NT2/D1 (cell line): ENCODE measurements around the gene PCDHGA7.
A peak's percentile ranks its signal among the peaks of the same experiment; 100 is the strongest.
"Not testable (repeated sequence)": the region's sequence is repeated elsewhere in the genome, so short reads cannot be mapped to it uniquely, and the experiment has no call there.

Experiments
- DNase-seq: peaks from one replicate; pipeline ENCODE4 v3.0.0-alpha.2; 2011; ENCODE audit warnings: low read depth, low spot score
- H3K27me3 ChIP-seq: 2 replicates; pipeline ENCODE4 v1.6.0; 2011; ENCODE audit warnings: mild to moderate bottlenecking; ENCODE audit not compliant: insufficient read length, insufficient read depth
- H3K36me3 ChIP-seq: 2 replicates; pipeline ENCODE4 v1.6.1; 2011; ENCODE audit warnings: mild to moderate bottlenecking, low read length, mixed read lengths; ENCODE audit not compliant: insufficient read depth, insufficient read length
- H3K4me1 ChIP-seq: 2 replicates; pipeline ENCODE4 v1.5.1; 2011; ENCODE audit not compliant: insufficient read depth, insufficient read length
- H3K4me3 ChIP-seq: 2 replicates; pipeline ENCODE4 v1.5.1; 2011; ENCODE audit warnings: low read depth; ENCODE audit not compliant: insufficient read length
- H3K9ac ChIP-seq: 2 replicates; pipeline ENCODE4 v1.6.0; 2011; ENCODE audit warnings: low read depth; ENCODE audit not compliant: insufficient read length
- H3K9me3 ChIP-seq: 2 replicates; pipeline ENCODE4 v1.5.1; 2011; ENCODE audit warnings: mild to moderate bottlenecking, low read length; ENCODE audit not compliant: insufficient read depth
- SUZ12 ChIP-seq: IDR thresholded peaks from 2 replicates; pipeline ENCODE4 v1.6.1; 2011; ENCODE audit not compliant: insufficient read length, insufficient read depth; ENCODE audit errors: extremely low read depth
- YY1 ChIP-seq: IDR thresholded peaks from 2 replicates; pipeline ENCODE4 v1.6.1; 2011; ENCODE audit not compliant: insufficient read length, insufficient read depth
- ZNF274 ChIP-seq: IDR thresholded peaks from 2 replicates; pipeline ENCODE4 v1.6.1; 2011; ENCODE audit warnings: mild to moderate bottlenecking, low read depth, low read length

The PCDHGA7 gene

DNA sequence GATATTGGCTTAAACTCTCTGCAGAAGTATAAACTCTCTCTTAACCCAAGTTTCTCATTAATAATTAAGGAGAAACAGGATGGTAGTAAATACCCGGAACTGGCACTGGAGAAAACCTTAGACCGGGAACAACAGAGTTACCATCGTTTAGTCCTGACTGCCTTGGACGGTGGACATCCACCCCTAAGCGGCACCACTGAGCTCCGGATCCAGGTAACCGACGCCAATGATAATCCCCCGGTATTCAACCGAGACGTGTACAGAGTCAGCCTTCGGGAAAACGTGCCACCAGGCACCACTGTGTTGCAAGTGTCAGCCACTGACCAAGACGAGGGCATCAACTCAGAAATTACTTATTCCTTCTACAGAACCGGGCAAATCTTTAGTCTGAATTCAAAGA is 16.1 kb downstream of the PCDHGA7 start:
- no peak for DNase-seq
- no peaks in the 10 kb centered on the region for H3K4me1 ChIP-seq
- no peak overlapping the region for H3K9ac ChIP-seq
- peaks cover 8% of the 10 kb centered on the region; the same call in 1 of the 2 replicates for H3K9me3 ChIP-seq
- TF ChIP-seq YY1 (no peak), ZNF274 (no peak), SUZ12 (no peak)
- H3K4me3 ChIP-seq: no peak overlapping the region
- no peaks in the 10 kb centered on the region for H3K27me3 ChIP-seq
- no peaks in the 10 kb centered on the region for H3K36me3 ChIP-seq

- Histone ChIP-seq H3K4me1 (no peaks in the 10 kb centered on the region), H3K9me3 (peaks cover 4% of the 10 kb centered on the region; the same call in 1 of the 2 replicates), H3K27me3 (no peaks in the 10 kb centered on the region), H3K4me3 (no peak overlapping the region), H3K36me3 (no peaks in the 10 kb centered on the region), H3K9ac (no peak overlapping the region)
- no peak for DNase-seq
- TF ChIP-seq SUZ12 (no peak), ZNF274 (no peak), YY1 (no peak)
Observed at GRCh38 chr5:141399555-141400258, 17.2 kb downstream of the PCDHGA7 start.

- no peak for TF ChIP-seq YY1
- no peak for TF ChIP-seq SUZ12
- no peak for TF ChIP-seq ZNF274
- Histone ChIP-seq H3K27me3 (no peaks in the 10 kb centered on the region), H3K4me1 (no peaks in the 10 kb centered on the region), H3K9ac (no peak within 1 kb of the TSS), H3K9me3 (peaks cover 4% of the 10 kb centered on the region; the same call in 1 of the 2 replicates), H3K36me3 (no peaks in the 10 kb centered on the region), H3K4me3 (no peak within 1 kb of the TSS)
- no peak for DNase-seq
Observed at GRCh38 chr5:141402553-141403243, 20.2 kb downstream of the PCDHGA7 start, which contains the start of gene PCDHGA9. Gene PCDHGA9 (plus strand): TSS chr5:141402778. CDS start chr5:141402953, 175 bp downstream.

- H3K36me3 ChIP-seq: no peaks in the 10 kb centered on the region
- peaks cover 3% of the 10 kb centered on the region for H3K27me3 ChIP-seq
- H3K9ac ChIP-seq: no peak overlapping the region
- H3K4me1 ChIP-seq: no peaks in the 10 kb centered on the region
- H3K9me3 ChIP-seq: peaks cover 4% of the 10 kb centered on the region; the same call in 1 of the 2 replicates
- H3K4me3 ChIP-seq: no peak overlapping the region
- DNase-seq: no peak
- no peak for TF ChIP-seq ZNF274
- no peak for TF ChIP-seq YY1
- no peak for TF ChIP-seq SUZ12
Observed at GRCh38 chr5:141403387-141403786, 20.8 kb downstream of the PCDHGA7 start.

- not testable (repeated sequence) for H3K9me3 ChIP-seq, H3K36me3 ChIP-seq, H3K4me1 ChIP-seq
- Histone ChIP-seq H3K27me3 (peaks cover 17% of the 10 kb centered on the region), H3K4me3 (peak within 1 kb of the TSS; percentile 53), H3K9ac (peak within 1 kb of the TSS; percentile 56)
- DNase-seq: peak; percentile 57
Observed at GRCh38 chr5:141407790-141408505, 25.4 kb downstream of the PCDHGA7 start, which contains the start of gene PCDHGB6. Gene PCDHGB6 (plus strand): TSS chr5:141408021. CDS start chr5:141408203, 182 bp downstream.

- Histone ChIP-seq H3K9ac (no peak overlapping the region), H3K36me3 (no peaks in the 10 kb centered on the region), H3K4me3 (no peak overlapping the region), H3K27me3 (peaks cover 17% of the 10 kb centered on the region), H3K4me1 (no peaks in the 10 kb centered on the region), H3K9me3 (peaks cover 10% of the 10 kb centered on the region; the same call in 1 of the 2 replicates)
- TF ChIP-seq YY1 (no peak), SUZ12 (no peak), ZNF274 (no peak)
- no peak for DNase-seq
Observed at GRCh38 chr5:141409598-141410306, 27.2 kb downstream of the PCDHGA7 start.
